RCC 7860 (cell line): ENCODE data around the gene CAVIN1.
"Not testable (repeated sequence)": the region's sequence is repeated elsewhere in the genome, so short reads cannot be mapped to it uniquely, and the experiment has no call there.

Source experiments
- DNase-seq: peaks from one replicate; pipeline ENCODE4 v3.0.0-alpha.2; 2015; ENCODE audit warnings: low spot score
- FAIRE-seq: peaks from 2 replicates; lab custom pipeline; 2012; peaks lifted over from hg19 to GRCh38; lab: Jason Lieb, UNC

Gene CAVIN1

GRCh38 chr17:42422958-42423712 is at the start of gene CAVIN1:
TSS of gene CAVIN1 (minus strand) at chr17:42423256. CDS start at chr17:42423097, 159 bp downstream.
- peak; percentile 85 for FAIRE-seq
- peak; percentile 90 for DNase-seq

- DNase-seq, result no peak
- no peak for FAIRE-seq
These were observed 44.8 kb upstream of the CAVIN1 start for GRCh38 chr17:42467889-42468288.

GRCh38 chr17:42463976-42464400 is 40.9 kb upstream of the CAVIN1 start:
- peak; percentile 89 for FAIRE-seq
- peak; percentile 54 for DNase-seq

GRCh38 chr17:42460371-42460770 is 37.3 kb upstream of the CAVIN1 start:
- FAIRE-seq, result no peak
- no peak for DNase-seq

- FAIRE-seq (peak; percentile 40), DNase-seq (peak; percentile 39)
These were observed 36.8 kb upstream of the CAVIN1 start for GRCh38 chr17:42459801-42460281.

GRCh38 chr17:42459256-42459800 is 36.3 kb upstream of the CAVIN1 start:
- DNase-seq, result peak; percentile 7
- FAIRE-seq, result no peak

GRCh38 chr17:42458497-42459255 is 35.6 kb upstream of the CAVIN1 start, which contains the start of gene ATP6V0A1:
TSS of gene ATP6V0A1 (plus strand) at chr17:42458878. CDS start at chr17:42460895, 2,017 bp downstream.
- no peak for FAIRE-seq
- DNase-seq, result peak; percentile 55

- no peak for FAIRE-seq
These were observed 34.2 kb upstream of the CAVIN1 start for GRCh38 chr17:42457107-42457792.

GRCh38 chr17:42456223-42457106 is 33.4 kb upstream of the CAVIN1 start:
- peak; percentile 79 for FAIRE-seq
- DNase-seq, result peak; percentile 47

More at GRCh38 chr17:42457107-42457792, 34.2 kb upstream of the CAVIN1 start:
- DNase-seq, result no peak

- DNase-seq, FAIRE-seq: not testable (repeated sequence)
These were observed 31.9 kb upstream of the CAVIN1 start for GRCh38 chr17:42454987-42455386.

- no peak for FAIRE-seq
- no peak for DNase-seq
These were observed 30.4 kb upstream of the CAVIN1 start for GRCh38 chr17:42453439-42453838.

GRCh38 chr17:42451270-42451669 is 28.2 kb upstream of the CAVIN1 start:
- not testable (repeated sequence) for FAIRE-seq, DNase-seq

GRCh38 chr17:42449838-42450237 is 26.8 kb upstream of the CAVIN1 start:
- not testable (repeated sequence) for DNase-seq, FAIRE-seq

GRCh38 chr17:42449176-42449575 is 26.1 kb upstream of the CAVIN1 start:
- not testable (repeated sequence) for FAIRE-seq, DNase-seq

- FAIRE-seq, result no peak
- DNase-seq, result no peak
These were observed 19.1 kb upstream of the CAVIN1 start for GRCh38 chr17:42442196-42442565.

GRCh38 chr17:42441371-42442195 is 18.5 kb upstream of the CAVIN1 start:
- DNase-seq, result no peak

GRCh38 chr17:42438600-42439567 is 15.8 kb upstream of the CAVIN1 start:
- FAIRE-seq (no peak), DNase-seq (no peak)

More at GRCh38 chr17:42441371-42442195, 18.5 kb upstream of the CAVIN1 start:
- FAIRE-seq, result no peak

- no peak for DNase-seq
- no peak for FAIRE-seq
These were observed 13.3 kb upstream of the CAVIN1 start for GRCh38 chr17:42436391-42436790.
